Suprapubic skin (tissue), 4 donors: ENCODE measurements around the gene ACER3. TPM values are rescaled to one million over a fixed set of nuclear protein-coding genes. Genes with fewer than 3 reads are reported as not detected.
A peak's percentile ranks its signal among the peaks of the same experiment; 100 is the strongest.
"Not testable (repeated sequence)": the region's sequence is repeated elsewhere in the genome, so short reads cannot be mapped to it uniquely, and the experiment has no call there.

ENCODE experiments used
- DNase-seq, 2 donors: peaks; one replicate each; pipeline ENCODE4 v3.0.0-alpha.2; 2019; ENCODE audit warnings: low spot score in 2 of 2
- H3K27ac ChIP-seq: fragments of 200-600 bp; sonication (generic); one replicate; pipeline ENCODE4 v1.5.1; 2019
- H3K27me3 ChIP-seq: fragments of 200-600 bp; sonication (generic); one replicate; pipeline ENCODE4 v1.5.1; 2019
- H3K36me3 ChIP-seq: fragments of 200-600 bp; sonication (generic); one replicate; pipeline ENCODE4 v1.5.1; 2019
- H3K4me1 ChIP-seq: fragments of 200-600 bp; sonication (generic); one replicate; pipeline ENCODE4 v1.5.1; 2019
- H3K4me3 ChIP-seq: fragments of 200-600 bp; sonication (generic); one replicate; pipeline ENCODE4 v1.5.1; 2019; ENCODE audit warnings: mild to moderate bottlenecking
- H3K9me3 ChIP-seq: fragments of 200-600 bp; sonication (generic); one replicate; pipeline ENCODE4 v1.5.1; 2019
- EP300 ChIP-seq: sonication (generic); formaldehyde crosslinking; IDR thresholded peaks from one replicate; pipeline ENCODE4 v1.6.1; 2017; ENCODE audit warnings: antibody characterized with exemption
- POLR2A ChIP-seq, 2 donors: fragments of 450-650 bp; IDR thresholded peaks; one replicate each; pipeline ENCODE4 v1.6.1; 2017; ENCODE audit warnings: antibody characterized with exemption in 2 of 2, mild to moderate bottlenecking in 2 of 2, moderate library complexity in 2 of 2
- POLR2AphosphoS5 ChIP-seq, 3 donors: sonication (generic); formaldehyde crosslinking; IDR thresholded peaks; one replicate each; pipeline ENCODE4 v1.6.1; 2017; ENCODE audit warnings: antibody characterized with exemption in 3 of 3
- whole genome bisulfite sequencing: methylation state at CpG from one replicate; pipeline ENCODE4 v1.1.5; 2018; 5-methylcytosine and 5-hydroxymethylcytosine counted together
- total RNA-seq, 4 donors: library from RNA; depleted of rRNA; stranded (reverse); fragments of >200 nt; gene quantifications; one replicate each; pipeline ENCODE4 v1.1.0, GENCODE V29; 2016
- TF ChIP-seq, protein P1 (sequence below), 2 donors: fragments of 200-600 bp in 1 of 2; fragments of 450-650 bp in 1 of 2; sonication (generic) in 1 of 2; IDR thresholded peaks; one replicate each; pipeline ENCODE4 v1.5.1; 2016 to 2019; ENCODE audit warnings: antibody characterized with exemption in 2 of 2, mild to moderate bottlenecking in 1 of 2, moderate library complexity in 1 of 2

Gene ACER3
- total RNA-seq, 4 donors from 2014 or later: 8.9 to 10.1 (median 9.5) TPM

GRCh38 chr11:76854709-76855108 is 6.0 kb upstream of the ACER3 start:
- Histone ChIP-seq H3K27ac (no peak overlapping the region), H3K9me3 (no peaks in the 10 kb centered on the region), H3K4me3 (no peak overlapping the region), H3K36me3 (no peaks in the 10 kb centered on the region), H3K27me3 (no peaks in the 10 kb centered on the region), H3K4me1 (peaks cover 17% of the 10 kb centered on the region)
- no peak for DNase-seq
- TF ChIP-seq POLR2AphosphoS5 (IDR thresholded peaks at IDR 0.05): no peak
- TF ChIP-seq EP300: no peak
- no peak for TF ChIP-seq POLR2A (IDR thresholded peaks at IDR 0.05)
- TF ChIP-seq, protein P1, sequence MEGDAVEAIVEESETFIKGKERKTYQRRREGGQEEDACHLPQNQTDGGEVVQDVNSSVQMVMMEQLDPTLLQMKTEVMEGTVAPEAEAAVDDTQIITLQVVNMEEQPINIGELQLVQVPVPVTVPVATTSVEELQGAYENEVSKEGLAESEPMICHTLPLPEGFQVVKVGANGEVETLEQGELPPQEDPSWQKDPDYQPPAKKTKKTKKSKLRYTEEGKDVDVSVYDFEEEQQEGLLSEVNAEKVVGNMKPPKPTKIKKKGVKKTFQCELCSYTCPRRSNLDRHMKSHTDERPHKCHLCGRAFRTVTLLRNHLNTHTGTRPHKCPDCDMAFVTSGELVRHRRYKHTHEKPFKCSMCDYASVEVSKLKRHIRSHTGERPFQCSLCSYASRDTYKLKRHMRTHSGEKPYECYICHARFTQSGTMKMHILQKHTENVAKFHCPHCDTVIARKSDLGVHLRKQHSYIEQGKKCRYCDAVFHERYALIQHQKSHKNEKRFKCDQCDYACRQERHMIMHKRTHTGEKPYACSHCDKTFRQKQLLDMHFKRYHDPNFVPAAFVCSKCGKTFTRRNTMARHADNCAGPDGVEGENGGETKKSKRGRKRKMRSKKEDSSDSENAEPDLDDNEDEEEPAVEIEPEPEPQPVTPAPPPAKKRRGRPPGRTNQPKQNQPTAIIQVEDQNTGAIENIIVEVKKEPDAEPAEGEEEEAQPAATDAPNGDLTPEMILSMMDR (IDR thresholded peaks at IDR 0.05): no peak
- 95% methylated on average over 1 of the region's 1 CpG for WGBS

DNA sequence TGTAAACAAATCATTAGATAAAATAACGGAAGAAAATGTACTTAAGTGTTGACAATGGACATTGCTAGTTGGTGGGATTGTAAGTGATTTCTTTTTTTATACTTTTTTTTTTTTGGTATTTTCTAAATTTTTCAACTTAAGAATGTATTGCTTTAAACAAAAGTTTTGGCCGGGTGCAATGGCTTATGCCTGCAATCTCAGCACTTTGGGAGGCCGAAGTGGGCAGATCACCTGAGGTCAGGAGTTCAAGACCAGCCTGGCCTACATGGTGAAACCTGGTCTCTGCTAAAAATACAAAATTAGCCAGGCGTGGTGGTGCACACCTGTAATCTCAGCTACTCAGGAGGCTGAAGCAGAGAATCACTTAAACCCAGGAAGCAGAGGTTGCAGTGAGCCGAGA is 5.0 kb upstream of the ACER3 start:
- DNase-seq, H3K36me3 ChIP-seq, H3K27me3 ChIP-seq, H3K27ac ChIP-seq, H3K4me3 ChIP-seq, H3K9me3 ChIP-seq: not testable (repeated sequence)
- WGBS: 90% methylated on average over 5 of the region's 5 CpGs
- H3K4me1 ChIP-seq: peaks cover 15% of the 10 kb centered on the region

DNA sequence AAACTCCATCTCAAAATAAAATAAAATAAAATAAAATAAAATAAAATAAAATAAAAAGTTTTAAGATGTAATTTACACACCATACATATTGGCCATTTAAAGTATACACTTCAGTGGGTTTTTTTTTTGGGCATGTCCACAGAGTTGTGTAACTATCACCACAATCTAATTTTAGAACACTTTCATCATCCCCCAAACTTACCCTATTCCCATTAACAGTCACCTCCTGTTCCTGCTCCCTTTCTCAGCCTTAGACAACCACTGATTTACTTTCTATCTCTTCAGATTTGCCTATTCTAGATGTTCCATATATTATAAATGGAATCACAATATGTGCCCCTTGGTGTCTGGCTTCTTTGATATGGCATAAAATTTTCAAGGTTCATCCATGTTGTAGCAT is 4.6 kb upstream of the ACER3 start:
- Histone ChIP-seq H3K9me3 (no peaks in the 10 kb centered on the region), H3K36me3 (no peaks in the 10 kb centered on the region), H3K4me3 (no peak overlapping the region), H3K4me1 (peaks cover 13% of the 10 kb centered on the region), H3K27me3 (no peaks in the 10 kb centered on the region), H3K27ac (no peak overlapping the region)
- TF ChIP-seq POLR2AphosphoS5 (IDR thresholded peaks at IDR 0.05) (no peak), EP300 (no peak), POLR2A (IDR thresholded peaks at IDR 0.05) (no peak)
- TF ChIP-seq, protein P1 (IDR thresholded peaks at IDR 0.05): no peak
- DNase-seq: no peak

GRCh38 chr11:76856571-76856970 is 4.1 kb upstream of the ACER3 start:
- Histone ChIP-seq H3K4me3 (no peak overlapping the region), H3K27me3 (no peaks in the 10 kb centered on the region), H3K27ac (no peak overlapping the region), H3K36me3 (no peaks in the 10 kb centered on the region), H3K9me3 (no peaks in the 10 kb centered on the region), H3K4me1 (peaks cover 15% of the 10 kb centered on the region)
- DNase-seq: no peak
- WGBS: 87% methylated on average over 2 of the region's 2 CpGs
- TF ChIP-seq EP300: no peak
- no peak for TF ChIP-seq POLR2A (IDR thresholded peaks at IDR 0.05)
- TF ChIP-seq, protein P1 (IDR thresholded peaks at IDR 0.05): no peak
- no peak for TF ChIP-seq POLR2AphosphoS5 (IDR thresholded peaks at IDR 0.05)

DNA sequence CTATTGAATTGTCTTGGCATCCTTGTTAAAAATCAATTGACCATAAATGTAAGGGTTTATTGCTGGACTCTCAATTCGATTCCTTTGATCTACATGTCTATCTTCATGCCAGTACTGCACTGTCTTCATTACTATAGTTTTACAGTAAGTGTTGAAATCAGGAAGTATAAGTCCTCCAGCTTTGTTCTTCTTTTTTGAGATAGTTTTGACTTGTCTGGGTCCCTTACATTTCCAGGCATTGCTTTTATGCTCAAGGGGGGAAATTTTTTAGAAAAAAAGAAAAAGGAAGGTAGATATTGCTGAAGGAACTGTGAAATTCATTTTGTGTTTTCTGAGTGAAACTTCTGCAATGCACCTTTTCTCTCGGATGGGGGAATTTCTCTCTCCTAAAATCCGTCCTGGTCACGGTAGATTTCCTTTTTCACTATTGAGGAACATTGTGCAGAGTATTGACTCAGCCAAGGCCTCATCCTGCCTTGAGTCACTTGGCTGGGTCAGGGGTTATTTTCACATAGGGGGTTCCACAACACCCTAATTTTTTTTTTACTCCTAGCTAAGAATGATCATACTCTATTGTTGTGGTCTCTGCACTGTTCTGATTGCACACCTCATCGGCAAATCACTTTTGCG is 2.8 kb upstream of the ACER3 start:
- Histone ChIP-seq H3K4me3 (no peak overlapping the region), H3K4me1 (peaks cover 28% of the 10 kb centered on the region), H3K27ac (no peak overlapping the region), H3K36me3 (no peaks in the 10 kb centered on the region), H3K27me3 (no peaks in the 10 kb centered on the region), H3K9me3 (no peaks in the 10 kb centered on the region)
- no peak for TF ChIP-seq POLR2A (IDR thresholded peaks at IDR 0.05)
- TF ChIP-seq, protein P1 (IDR thresholded peaks at IDR 0.05): no peak
- TF ChIP-seq EP300: no peak
- no peak for TF ChIP-seq POLR2AphosphoS5 (IDR thresholded peaks at IDR 0.05)
- no peak for DNase-seq
- WGBS: 60% methylated on average over 6 of the region's 6 CpGs

DNA sequence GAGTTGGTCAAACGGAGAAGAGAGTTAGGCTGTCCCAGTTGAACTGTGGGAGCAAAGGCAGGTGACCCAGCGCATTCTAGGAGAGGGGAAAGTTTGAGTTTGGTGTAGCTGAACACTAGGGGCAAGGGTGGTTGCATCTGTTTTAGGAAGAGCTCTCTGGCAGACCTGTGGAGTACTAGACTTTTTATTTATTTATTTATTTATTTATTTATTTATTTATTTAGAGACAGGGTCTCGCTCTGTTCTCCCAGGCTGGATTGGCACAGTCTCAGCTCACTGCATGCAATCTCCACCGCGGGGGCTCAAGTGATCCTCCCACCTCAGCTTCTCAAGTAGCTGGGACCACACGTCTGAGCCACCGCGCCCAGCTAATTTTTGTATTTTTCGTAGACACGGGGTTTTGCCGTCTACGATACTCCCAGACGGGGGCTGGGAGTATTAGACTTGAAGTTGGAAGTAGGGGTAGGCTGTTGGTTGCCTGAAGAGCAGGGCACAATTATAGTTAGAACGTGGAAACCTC is 950 bp upstream of the ACER3 start:
- TF ChIP-seq, protein P1 (IDR thresholded peaks at IDR 0.05): no peak
- TF ChIP-seq POLR2AphosphoS5 (IDR thresholded peaks at IDR 0.05) (no peak), EP300 (no peak), POLR2A (IDR thresholded peaks at IDR 0.05) (no peak)
- 85% methylated on average over 14 of the region's 14 CpGs for WGBS
- DNase-seq: no peak
- Histone ChIP-seq H3K36me3 (no peaks in the 10 kb centered on the region), H3K4me3 (peak overlapping the region; percentile 81), H3K4me1 (peaks cover 31% of the 10 kb centered on the region), H3K9me3 (no peaks in the 10 kb centered on the region), H3K27me3 (no peaks in the 10 kb centered on the region), H3K27ac (peak overlapping the region; percentile 91)
